ENCODE data around the gene SRGAP3.

- TF ChIP-seq CREB5 (CRISPR knock-in tag; IDR thresholded peaks at IDR 0.05; ENCODE audit: low read depth) (no peak), TOX (CRISPR knock-in tag; IDR thresholded peaks at IDR 0.05; ENCODE audit: borderline replicate concordance) (no peak), ZFP30 (CRISPR knock-in tag; IDR thresholded peaks at IDR 0.05) (no peak)
These were observed 133.1 kb downstream of the SRGAP3 start for GRCh38 chr3:9116336-9116735.
